OCI-LY7 (cell line): ENCODE measurements around the gene TRAF2. TPM values are rescaled to one million over a fixed set of nuclear protein-coding genes. Genes with fewer than 3 reads are reported as not detected.

Source experiments
- BruUV-seq: library from RNA; stranded (reverse); fragments of 400-500 nt; replicated peaks from 2 replicates; lab custom pipeline; 2021; lab: Mats Ljungman, UMichigan
- CTCF ChIA-PET: fragments of 300-600 bp; sonication (Branson Sonifier 250); formaldehyde crosslinking; loops from one replicate; lab custom pipeline; 2022; ENCODE audit warnings: antibody characterized with exemption; ENCODE audit not compliant: unreplicated experiment; lab: Charles Lee
- POLR2A ChIA-PET: fragments of 300-600 bp; sonication (Branson Sonifier 250); formaldehyde crosslinking; loops from one replicate; lab custom pipeline; 2022; ENCODE audit warnings: antibody characterized with exemption; lab: Charles Lee
- DNase-seq: peaks from one replicate; pipeline ENCODE4 v3.0.0-alpha.2; 2015; ENCODE audit warnings: low spot score
- H2AFZ ChIP-seq: fragments of 200-600 bp; sonication (generic), shearing (Covaris generic); 2 replicates; pipeline ENCODE4 v1.6.1; 2014; ENCODE audit warnings: mild to moderate bottlenecking, antibody characterized with exemption, low read length, moderate library complexity
- H3K27ac ChIP-seq: fragments of 200-600 bp; sonication (generic); 2 replicates; pipeline ENCODE4 v1.5.1; 2014; ENCODE audit warnings: mixed run types, low read depth, mild to moderate bottlenecking, moderate library complexity, low read length, inconsistent platforms; ENCODE audit not compliant: poor library complexity, severe bottlenecking
- H3K36me3 ChIP-seq: fragments of 200-600 bp; sonication (generic); 2 replicates; pipeline ENCODE4 v1.6.1; 2014; ENCODE audit warnings: mild to moderate bottlenecking, antibody characterized with exemption, low read length, moderate library complexity, mixed read lengths; ENCODE audit not compliant: insufficient read depth
- H3K4me1 ChIP-seq: fragments of 200-600 bp; sonication (generic); 2 replicates; pipeline ENCODE4 v1.5.1; 2014; ENCODE audit warnings: mild to moderate bottlenecking, low read length; ENCODE audit not compliant: insufficient read depth, poor library complexity, severe bottlenecking
- H3K4me2 ChIP-seq: fragments of 200-600 bp; sonication (generic); 2 replicates; pipeline ENCODE4 v1.6.1; 2014; ENCODE audit warnings: mild to moderate bottlenecking, low read length
- H3K4me3 ChIP-seq: fragments of 200-600 bp; sonication (generic); 2 replicates; pipeline ENCODE4 v1.5.1; 2014; ENCODE audit warnings: mild to moderate bottlenecking, low read depth, low read length; ENCODE audit not compliant: poor library complexity, severe bottlenecking
- H3K79me2 ChIP-seq: fragments of 200-600 bp; sonication (generic); 2 replicates; pipeline ENCODE4 v1.6.1; 2016; ENCODE audit warnings: low read depth, mild to moderate bottlenecking, low read length, moderate library complexity, mixed read lengths; ENCODE audit not compliant: insufficient read depth
- H3K9me2 ChIP-seq: fragments of 200-600 bp; sonication (generic); 2 replicates; pipeline ENCODE4 v1.6.1; 2016; ENCODE audit warnings: mild to moderate bottlenecking, low read length, mixed read lengths; ENCODE audit not compliant: insufficient read depth
- H3K9me3 ChIP-seq: fragments of 200-600 bp; sonication (generic); 2 replicates; pipeline ENCODE4 v1.6.1; 2014; ENCODE audit warnings: mild to moderate bottlenecking, mixed run types, low read length, mixed read lengths
- H4K20me1 ChIP-seq: fragments of 200-600 bp; sonication (generic); 2 replicates; pipeline ENCODE4 v1.6.1; 2014; ENCODE audit warnings: mild to moderate bottlenecking, antibody characterized with exemption, low read length, moderate library complexity, mixed read lengths; ENCODE audit not compliant: insufficient read depth
- CTCF ChIP-seq: fragments of 200-600 bp; sonication (generic); conservative IDR thresholded peaks from 2 replicates; pipeline ENCODE4 v1.5.1; 2014; ENCODE audit warnings: mild to moderate bottlenecking, antibody characterized with exemption, low read length, moderate library complexity, mixed read lengths
- EZH2phosphoT487 ChIP-seq: fragments of 200-600 bp; sonication (generic); IDR thresholded peaks from 2 replicates; pipeline ENCODE4 v1.6.1; 2018; ENCODE audit warnings: low read depth, borderline replicate concordance, mild to moderate bottlenecking, mixed run types, antibody characterized with exemption, low read length, moderate library complexity, mixed read lengths
- intact Hi-C: fragments of 100-400 bp; cut with micrococcal nuclease; formaldehyde crosslinking; loops from one replicate; pipeline ENCODE4 v1.10.0; 2022; ENCODE audit not compliant: unreplicated experiment
- total RNA-seq, 2 experiments: library from RNA; depleted of rRNA in 1 of 2; stranded (reverse); fragments of >200 nt in 1 of 2; shearing (Covaris generic) in 1 of 2; gene quantifications; 2 replicates each; pipeline ENCODE4 v1.2.3, GENCODE V29; 2014 to 2022

Gene TRAF2
- total RNA-seq, 2 experiments from 2014 or later: 31.4 to 40.5 TPM

GRCh38 chr9:136847826-136848392 lies 38.4 kb upstream of the TRAF2 start:
- H3K27ac ChIP-seq: peak overlapping the region; percentile 55
- no peaks in the 10 kb centered on the region for H3K79me2 ChIP-seq
- no peak for TF ChIP-seq EZH2phosphoT487
- TF ChIP-seq CTCF: no peak
- peak overlapping the region; percentile 74 for H3K4me2 ChIP-seq
- H3K36me3 ChIP-seq: peaks cover 4% of the 10 kb centered on the region
- H3K9me2 ChIP-seq: no peaks in the 10 kb centered on the region
- DNase-seq: peak; percentile 76
- CTCF ChIA-PET: no interaction called here
- no peak overlapping the region for H2AFZ ChIP-seq
- peak overlapping the region; percentile 87 for H3K4me3 ChIP-seq
- POLR2A ChIA-PET: interaction anchor here (0.5 to 0.6 kb wide), 3 partner anchors 57 to 796 kb away, joined by 4 to 6 read pairs (median 4); partner anchors contain the start of gene TMEM141
- H3K9me3 ChIP-seq: no peaks in the 10 kb centered on the region
- H4K20me1 ChIP-seq: no peaks in the 10 kb centered on the region
- no TSS peak for BruUV-seq
- peaks cover 22% of the 10 kb centered on the region for H3K4me1 ChIP-seq
- intact Hi-C loops: loop anchor here (2.0 kb wide), 1 partner anchor 39 kb away; no protein-coding TSS in a partner anchor

GRCh38 chr9:136848393-136849037 lies 37.8 kb upstream of the TRAF2 start:
- Histone ChIP-seq H3K9me2 (no peaks in the 10 kb centered on the region), H4K20me1 (no peaks in the 10 kb centered on the region), H3K4me3 (peak overlapping the region; percentile 87), H3K79me2 (no peaks in the 10 kb centered on the region), H3K4me2 (peak overlapping the region; percentile 74), H3K36me3 (peaks cover 4% of the 10 kb centered on the region), H3K27ac (peak overlapping the region; percentile 55), H3K9me3 (no peaks in the 10 kb centered on the region), H3K4me1 (peaks cover 16% of the 10 kb centered on the region), H2AFZ (no peak overlapping the region)
- CTCF ChIA-PET: no interaction called here
- DNase-seq: peak; percentile 61
- POLR2A ChIA-PET: interaction anchor here (0.5 kb wide), 1 partner anchor 277 kb away, joined by 3 read pairs; no protein-coding TSS in a partner anchor
- TF ChIP-seq EZH2phosphoT487: no peak
- no peak for TF ChIP-seq CTCF
- BruUV-seq: no TSS peak
- intact Hi-C loops: loop anchor here (1.0 to 2.0 kb wide), 3 partner anchors 18 to 40 kb away; partner anchors contain the start of genes EDF1 and TRAF2
